ENCODE measurements around the gene SCNN1G.
A peak's percentile ranks its signal among the peaks of the same experiment; 100 is the strongest.

The SCNN1G gene

DNA sequence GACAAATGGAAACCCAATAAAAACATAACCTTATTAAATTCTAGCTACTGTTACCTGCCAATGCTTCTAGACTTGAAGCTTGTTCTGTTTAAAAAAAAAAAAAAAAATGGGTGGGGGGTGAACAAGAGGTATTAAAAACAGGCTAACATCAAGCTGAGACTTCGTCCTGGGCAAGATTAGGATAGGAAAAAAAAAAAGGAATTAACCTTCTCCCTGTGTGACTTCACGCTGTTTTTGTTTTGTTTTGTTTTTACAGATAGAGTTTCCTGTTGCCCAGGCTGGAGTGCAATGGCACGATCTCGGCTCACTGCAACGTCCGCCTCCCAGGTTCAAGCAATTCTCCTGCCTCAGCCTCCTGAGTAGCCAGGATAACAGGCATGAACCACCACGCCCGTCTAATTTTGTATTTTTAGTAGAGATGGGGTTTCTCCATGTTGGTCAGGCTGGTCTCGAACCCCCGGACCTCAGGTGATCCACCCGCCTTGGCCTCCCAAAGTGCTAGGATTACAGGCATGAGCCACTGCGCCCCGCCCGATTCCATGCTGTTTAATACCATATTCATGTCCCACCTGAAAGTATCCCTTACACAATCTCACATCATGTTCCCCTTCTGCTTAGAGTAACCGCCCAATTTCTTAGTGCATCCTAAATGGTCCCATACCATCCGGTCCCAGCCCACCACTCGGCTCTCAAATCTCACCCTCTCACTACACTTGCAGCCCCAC lies 35.5 kb upstream of the SCNN1G start:
- TF ChIP-seq, protein P1, sequence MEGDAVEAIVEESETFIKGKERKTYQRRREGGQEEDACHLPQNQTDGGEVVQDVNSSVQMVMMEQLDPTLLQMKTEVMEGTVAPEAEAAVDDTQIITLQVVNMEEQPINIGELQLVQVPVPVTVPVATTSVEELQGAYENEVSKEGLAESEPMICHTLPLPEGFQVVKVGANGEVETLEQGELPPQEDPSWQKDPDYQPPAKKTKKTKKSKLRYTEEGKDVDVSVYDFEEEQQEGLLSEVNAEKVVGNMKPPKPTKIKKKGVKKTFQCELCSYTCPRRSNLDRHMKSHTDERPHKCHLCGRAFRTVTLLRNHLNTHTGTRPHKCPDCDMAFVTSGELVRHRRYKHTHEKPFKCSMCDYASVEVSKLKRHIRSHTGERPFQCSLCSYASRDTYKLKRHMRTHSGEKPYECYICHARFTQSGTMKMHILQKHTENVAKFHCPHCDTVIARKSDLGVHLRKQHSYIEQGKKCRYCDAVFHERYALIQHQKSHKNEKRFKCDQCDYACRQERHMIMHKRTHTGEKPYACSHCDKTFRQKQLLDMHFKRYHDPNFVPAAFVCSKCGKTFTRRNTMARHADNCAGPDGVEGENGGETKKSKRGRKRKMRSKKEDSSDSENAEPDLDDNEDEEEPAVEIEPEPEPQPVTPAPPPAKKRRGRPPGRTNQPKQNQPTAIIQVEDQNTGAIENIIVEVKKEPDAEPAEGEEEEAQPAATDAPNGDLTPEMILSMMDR (IDR thresholded peaks at IDR 0.05; ENCODE audit: extremely low read depth, insufficient read depth, missing control alignments) = no peak
- in situ Hi-C loops (cut with MboI; ENCODE audit: low pct_unique_long_range_greater_than_20kb, low sequenced_read_pairs, unreplicated experiment) = no loop called here
- DNase-seq (ENCODE audit: low spot score) = no peak

DNA sequence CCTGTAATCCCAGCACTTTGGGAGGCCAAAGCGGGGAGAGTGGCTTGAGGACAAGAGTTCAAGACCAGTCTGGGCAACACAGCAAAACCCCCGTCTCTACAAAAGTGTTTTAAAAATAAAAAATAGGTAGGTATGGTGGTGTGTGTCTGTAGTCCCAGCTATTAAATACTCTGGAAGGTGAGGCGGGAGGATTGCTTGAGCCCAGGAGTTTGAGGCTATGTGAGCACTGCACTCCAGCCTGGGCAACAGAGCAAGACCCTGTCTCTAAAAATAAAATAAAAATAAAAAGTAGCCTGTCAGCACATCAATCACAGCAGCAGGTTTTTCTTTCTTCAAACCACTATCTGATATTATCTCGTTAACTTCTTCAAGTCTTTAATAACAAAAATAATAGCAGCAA lies 34.9 kb upstream of the SCNN1G start:
- TF ChIP-seq, protein P1 (IDR thresholded peaks at IDR 0.05; ENCODE audit: extremely low read depth, insufficient read depth, missing control alignments) = no peak
- in situ Hi-C loops (cut with MboI; ENCODE audit: low pct_unique_long_range_greater_than_20kb, low sequenced_read_pairs, unreplicated experiment) = no loop called here

DNA sequence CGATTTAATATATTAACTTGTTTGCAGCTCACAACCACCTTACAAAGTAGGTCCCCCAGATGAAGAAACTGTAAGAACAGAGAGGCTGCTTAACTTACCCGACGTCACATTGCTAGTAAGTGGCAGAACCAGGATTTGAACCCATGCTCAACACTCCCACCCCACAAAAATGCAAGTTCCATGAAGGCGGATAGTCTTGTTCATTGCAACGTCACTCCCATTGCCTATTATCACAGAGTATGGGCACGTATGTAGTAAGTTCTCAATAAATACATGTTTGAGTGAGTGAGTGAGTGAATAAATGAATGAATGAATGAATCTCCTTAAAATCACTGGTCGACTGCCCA lies 34.4 kb upstream of the SCNN1G start:
- DNase-seq (ENCODE audit: low spot score) = no peak
- TF ChIP-seq, protein P1 (IDR thresholded peaks at IDR 0.05; ENCODE audit: extremely low read depth, insufficient read depth, missing control alignments) = no peak
- in situ Hi-C loops (cut with MboI; ENCODE audit: low pct_unique_long_range_greater_than_20kb, low sequenced_read_pairs, unreplicated experiment) = no loop called here

More for the DNA sequence above, 34.9 kb upstream of the SCNN1G start:
- DNase-seq (ENCODE audit: low spot score) = no peak

DNA sequence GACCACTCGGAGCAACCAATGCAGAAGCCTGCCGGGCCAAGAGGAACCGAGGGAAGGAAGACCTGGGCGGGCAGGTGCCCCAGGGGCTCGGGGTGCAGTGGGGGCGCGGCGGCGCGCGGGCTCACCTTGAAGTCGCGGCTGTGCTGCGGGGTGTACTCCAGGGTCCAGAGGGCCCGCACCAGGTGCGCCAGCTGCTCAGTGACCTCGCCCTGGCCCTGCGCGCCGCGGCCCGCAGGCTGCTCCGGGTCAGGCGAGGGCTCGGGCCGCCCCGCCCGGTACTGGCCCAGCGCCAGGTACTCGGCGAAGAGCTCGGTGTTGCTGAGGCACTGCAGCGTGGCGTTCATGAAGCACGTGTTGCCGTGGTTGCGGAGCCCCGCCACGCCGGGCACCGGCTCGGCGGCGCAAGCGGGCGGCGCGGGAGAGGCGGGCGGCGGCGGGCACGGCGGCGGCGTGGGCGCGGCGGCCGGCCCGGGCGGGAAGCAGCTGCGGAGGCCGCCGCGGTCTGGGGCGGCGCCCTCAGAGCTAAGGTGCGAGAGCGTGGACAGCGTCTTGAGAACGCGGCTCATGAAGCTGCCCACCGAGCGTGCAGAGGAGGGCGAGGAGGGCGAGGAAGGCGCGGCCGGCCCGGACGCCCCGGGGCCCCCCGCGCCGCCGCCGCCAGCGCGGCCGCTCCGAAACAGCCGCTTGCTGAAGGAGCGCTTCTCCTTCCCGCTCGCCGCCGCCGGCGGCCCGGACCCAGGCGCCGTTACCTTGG lies 33.9 kb upstream of the SCNN1G start:
- TF ChIP-seq, protein P1 (IDR thresholded peaks at IDR 0.05; ENCODE audit: extremely low read depth, insufficient read depth, missing control alignments) = no peak
- peak; percentile 72 for DNase-seq (ENCODE audit: low spot score)
- in situ Hi-C loops (cut with MboI; ENCODE audit: low pct_unique_long_range_greater_than_20kb, low sequenced_read_pairs, unreplicated experiment) = no loop called here

DNA sequence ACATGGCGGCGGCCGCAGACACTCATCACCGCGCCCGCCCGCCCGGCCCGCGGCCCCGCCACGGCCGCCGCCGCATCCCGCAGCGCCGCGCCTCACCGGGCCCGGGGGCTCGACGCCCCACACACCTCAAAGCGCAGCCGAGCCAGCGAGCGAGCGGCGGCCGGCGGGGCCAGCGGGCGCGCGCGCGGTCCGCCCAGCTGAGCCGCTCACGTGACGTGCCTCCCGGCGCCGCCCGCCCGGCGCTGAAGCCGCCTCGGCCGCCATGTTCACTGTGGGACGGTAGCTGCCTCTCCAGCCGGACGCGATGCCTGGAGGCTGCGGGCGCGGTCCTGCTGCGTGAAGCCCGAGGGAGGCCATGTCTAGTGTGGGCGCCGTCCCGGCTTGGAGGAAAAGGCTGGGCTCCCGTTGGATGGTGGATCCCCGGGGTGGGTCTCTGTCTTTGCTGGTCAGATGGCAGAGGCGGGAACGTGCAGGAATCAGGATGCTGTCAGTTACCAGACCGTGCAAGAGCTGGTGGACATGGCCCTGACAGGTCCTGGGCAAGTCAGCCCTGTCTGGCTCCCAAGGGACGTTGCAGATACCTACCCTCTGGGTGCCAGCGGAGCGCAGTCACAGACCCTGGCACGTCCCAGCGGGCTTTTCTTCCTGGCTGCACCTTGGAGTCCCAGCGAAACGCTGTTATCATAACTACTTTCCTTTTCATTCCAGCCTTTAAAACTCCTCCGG lies 33.1 kb upstream of the SCNN1G start, which contains the start of gene USP31:
TSS of gene USP31 (minus strand) at position 186 of the 726 bp plus-strand sequence. CDS start at position 4, 182 bp downstream.
- peak; percentile 92 for DNase-seq (ENCODE audit: low spot score)
- in situ Hi-C loops (cut with MboI; ENCODE audit: low pct_unique_long_range_greater_than_20kb, low sequenced_read_pairs, unreplicated experiment) = no loop called here
- TF ChIP-seq, protein P1 (IDR thresholded peaks at IDR 0.05; ENCODE audit: extremely low read depth, insufficient read depth, missing control alignments) = no peak

DNA sequence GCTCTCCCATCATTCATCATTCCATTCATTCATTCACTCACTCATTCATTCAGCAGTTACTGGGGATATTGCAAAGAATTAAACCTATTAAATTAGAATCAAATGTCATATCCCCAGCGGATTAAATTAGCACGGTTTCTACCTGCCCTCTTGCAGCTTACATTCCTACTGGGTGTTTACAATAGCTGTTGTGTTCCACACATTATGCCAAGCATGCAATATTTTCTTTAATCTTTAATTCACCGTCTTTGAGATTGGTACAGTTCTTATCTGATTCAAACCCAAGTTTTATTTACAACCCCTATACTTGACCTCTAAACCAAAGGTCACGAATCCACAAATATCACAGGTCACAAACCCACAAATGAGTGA lies 32.6 kb upstream of the SCNN1G start:
- in situ Hi-C loops (cut with MboI; ENCODE audit: low pct_unique_long_range_greater_than_20kb, low sequenced_read_pairs, unreplicated experiment) = no loop called here
- TF ChIP-seq, protein P1 (IDR thresholded peaks at IDR 0.05; ENCODE audit: extremely low read depth, insufficient read depth, missing control alignments) = no peak
- no peak for DNase-seq (ENCODE audit: low spot score)
